ENCODE measurements around the gene MBTD1. TPM values are rescaled to one million over a fixed set of nuclear protein-coding genes. Genes with fewer than 3 reads are reported as not detected.

Gene MBTD1
- polyA plus RNA-seq, 1 of the 3 experiments (the other 2 are of a cell fraction) = 4.6 TPM

DNA sequence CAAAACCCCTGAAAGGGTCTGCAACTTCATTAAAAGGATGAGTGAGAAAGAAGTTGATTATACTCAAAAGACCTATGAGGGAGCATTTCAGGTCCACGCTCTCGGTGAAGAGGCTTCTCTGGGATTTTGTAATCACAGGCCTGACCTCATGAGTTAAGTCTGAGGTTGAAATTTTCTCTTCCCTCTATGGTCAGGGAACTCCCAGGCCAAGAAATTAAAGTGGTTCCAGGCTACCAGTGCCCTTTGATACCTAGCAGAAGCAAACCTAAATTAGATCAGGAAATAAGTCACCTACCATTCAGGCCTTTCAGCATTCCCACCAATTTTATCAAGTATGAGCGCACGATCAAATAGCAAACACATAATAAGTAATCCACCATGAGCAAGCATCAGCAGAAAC, 27.9 kb downstream of the MBTD1 start:
- no peak for DNase-seq
- TF ChIP-seq TCF12 (IDR thresholded peaks at IDR 0.05) (no peak), CHD2 (IDR thresholded peaks at IDR 0.05; ENCODE audit: low read length, partially characterized antibody) (no peak), GABPA (IDR thresholded peaks at IDR 0.05; ENCODE audit: low read depth) (no peak), FOXM1 (IDR thresholded peaks at IDR 0.05; ENCODE audit: low read depth) (no peak)
- H3K9me2 ChIP-seq = no peaks in the 10 kb centered on the region
- no peak overlapping the region for H3K9ac ChIP-seq
- no peak overlapping the region for H3K4me2 ChIP-seq
- H3F3A ChIP-seq (replicated peaks; ENCODE audit: insufficient read depth) = no peaks in the 10 kb centered on the region
- no peaks in the 10 kb centered on the region for H3K9me3 ChIP-seq
- no peak overlapping the region for H2AFZ ChIP-seq (ENCODE audit: low read depth)
- ChIA-PET CTCF (no interaction called here), POLR2A (no interaction called here)
- no peaks in the 10 kb centered on the region for H3K27me3 ChIP-seq (ENCODE audit: insufficient read depth)
- H4K20me1 ChIP-seq (ENCODE audit: insufficient read depth) = peaks cover 9% of the 10 kb centered on the region; the same call in 1 of the 2 replicates
- H3K4me3 ChIP-seq (ENCODE audit: low read depth in 2 of 2, low read length in 1 of 2) = no peak overlapping the region
- peaks cover 94% of the 10 kb centered on the region for H3K79me2 ChIP-seq (ENCODE audit: insufficient read depth)
- H3K27ac ChIP-seq (ENCODE audit: low read depth in 2 of 2, low read length in 1 of 2) = no peak overlapping the region
- no peaks in the 10 kb centered on the region for H3K4me1 ChIP-seq (ENCODE audit: control insufficient read depth in 1 of 2, insufficient read depth in 2 of 2, low read depth in 1 of 2, low read length in 1 of 2)
- 88% methylated on average over 4 of the region's 4 CpGs for WGBS (ENCODE audit: low lambda C conversion rate)
- peaks cover 0 to 21% of the 10 kb centered on the region in 2 experiments for H3K36me3 ChIP-seq (replicated peaks in 1 of 2; ENCODE audit: control insufficient read depth in 1 of 2, insufficient read depth in 2 of 2, low read length in 1 of 2)

DNA sequence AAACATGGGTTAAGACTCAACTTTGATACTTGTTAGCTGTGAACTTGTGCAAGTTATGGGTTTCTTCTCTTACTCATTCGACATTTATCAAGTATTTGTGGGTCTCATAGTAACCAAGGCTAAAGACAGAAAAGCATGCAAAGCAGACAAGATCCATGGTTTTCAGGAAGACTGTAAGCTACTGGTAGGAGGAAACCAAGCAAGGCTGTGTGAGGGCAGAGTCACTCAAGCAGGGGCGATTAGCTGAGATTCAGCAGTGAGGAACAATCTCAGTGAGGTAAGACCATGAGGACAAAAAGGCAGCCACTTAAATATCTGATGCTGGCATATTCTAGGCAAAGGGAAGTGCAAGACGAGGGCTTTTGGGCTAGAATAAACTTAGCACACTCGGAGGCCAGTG, 29.5 kb downstream of the MBTD1 start:
- Histone ChIP-seq H3K27me3 (ENCODE audit: insufficient read depth) (no peaks in the 10 kb centered on the region), H3K9me2 (no peaks in the 10 kb centered on the region), H3K4me2 (no peak overlapping the region), H3K9ac (no peak overlapping the region), H3K36me3 (replicated peaks in 1 of 2; ENCODE audit: control insufficient read depth in 1 of 2, insufficient read depth in 2 of 2, low read length in 1 of 2) (peaks cover 0 to 9% of the 10 kb centered on the region in 2 experiments), H4K20me1 (ENCODE audit: insufficient read depth) (peaks cover 9% of the 10 kb centered on the region; the same call in 1 of the 2 replicates), H3K4me3 (ENCODE audit: low read depth in 2 of 2, low read length in 1 of 2) (no peak overlapping the region), H2AFZ (ENCODE audit: low read depth) (no peak overlapping the region), H3F3A (replicated peaks; ENCODE audit: insufficient read depth) (peaks cover 9% of the 10 kb centered on the region), H3K4me1 (ENCODE audit: control insufficient read depth in 1 of 2, insufficient read depth in 2 of 2, low read depth in 1 of 2, low read length in 1 of 2) (peaks cover 0 to 2% of the 10 kb centered on the region in 2 experiments; a peak in 1 of 4 replicates), H3K9me3 (no peaks in the 10 kb centered on the region), H3K79me2 (ENCODE audit: insufficient read depth) (peaks cover 95% of the 10 kb centered on the region), H3K27ac (ENCODE audit: low read depth in 2 of 2, low read length in 1 of 2) (no peak overlapping the region)
- WGBS (ENCODE audit: low lambda C conversion rate) = 93% methylated on average over 4 of the region's 4 CpGs
- DNase-seq = no peak
- TF ChIP-seq EZH2phosphoT487 (IDR thresholded peaks at IDR 0.05; ENCODE audit: borderline replicate concordance, low read depth) (no peak), SMC3 (IDR thresholded peaks at IDR 0.05; ENCODE audit: low read depth, low read length) (no peak), RXRA (IDR thresholded peaks at IDR 0.05; ENCODE audit: borderline replicate concordance, low read depth) (no peak), EP300 (IDR thresholded peaks at IDR 0.05; ENCODE audit: borderline replicate concordance in 1 of 2, low read depth in 1 of 2, low read length in 1 of 2) (no peak), GABPA (IDR thresholded peaks at IDR 0.05; ENCODE audit: low read depth) (no peak), NFIC (IDR thresholded peaks at IDR 0.05; ENCODE audit: borderline replicate concordance) (no peak), CHD2 (IDR thresholded peaks at IDR 0.05; ENCODE audit: low read length, partially characterized antibody) (no peak), MXI1 (IDR thresholded peaks at IDR 0.05; ENCODE audit: low read depth, low read length) (no peak), FOSL2 (IDR thresholded peaks at IDR 0.05; ENCODE audit: borderline replicate concordance, low read depth) (no peak), POLR2AphosphoS5 (IDR thresholded peaks at IDR 0.05; ENCODE audit: low read depth, low read length) (no peak)
- TF ChIP-seq, protein P1, sequence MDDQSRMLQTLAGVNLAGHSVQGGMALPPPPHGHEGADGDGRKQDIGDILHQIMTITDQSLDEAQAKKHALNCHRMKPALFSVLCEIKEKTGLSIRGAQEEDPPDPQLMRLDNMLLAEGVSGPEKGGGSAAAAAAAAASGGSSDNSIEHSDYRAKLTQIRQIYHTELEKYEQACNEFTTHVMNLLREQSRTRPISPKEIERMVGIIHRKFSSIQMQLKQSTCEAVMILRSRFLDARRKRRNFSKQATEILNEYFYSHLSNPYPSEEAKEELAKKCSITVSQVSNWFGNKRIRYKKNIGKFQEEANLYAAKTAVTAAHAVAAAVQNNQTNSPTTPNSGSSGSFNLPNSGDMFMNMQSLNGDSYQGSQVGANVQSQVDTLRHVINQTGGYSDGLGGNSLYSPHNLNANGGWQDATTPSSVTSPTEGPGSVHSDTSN (IDR thresholded peaks at IDR 0.05) = no peak
- ChIA-PET POLR2A (no interaction called here), CTCF (interaction anchor here (0.8 to 1.1 kb wide), 3 partner anchors 15 to 751 kb away, joined by 3 to 4 read pairs (median 3); no protein-coding TSS in a partner anchor)

All from SK-N-SH (cell line).